GM12892 (cell line): ENCODE results near the gene KLF6.

Experiments
- POLR2A ChIP-seq: IDR thresholded peaks from 2 replicates; pipeline ENCODE4 v1.6.1; 2011; ENCODE audit warnings: low read depth, low read length, control low read depth
- POLR2AphosphoS5 ChIP-seq: IDR thresholded peaks from 2 replicates; pipeline ENCODE4 v1.6.1; 2011; ENCODE audit warnings: low read depth, low read length, control low read depth
- TAF1 ChIP-seq: IDR thresholded peaks from 2 replicates; pipeline ENCODE4 v1.6.1; 2011; ENCODE audit warnings: low read depth, mild to moderate bottlenecking, control low read depth, low read length, borderline replicate concordance

- TF ChIP-seq POLR2A (no peak), POLR2AphosphoS5 (no peak), TAF1 (no peak)
Measured at GRCh38 chr10:3832022-3832786, 47.2 kb upstream of the KLF6 start.
